ENCODE measurements around the gene DIS3L2. TPM values are rescaled to one million over a fixed set of nuclear protein-coding genes. Genes with fewer than 3 reads are reported as not detected.
"Not testable (repeated sequence)": the region's sequence is repeated elsewhere in the genome, so short reads cannot be mapped to it uniquely, and the experiment has no call there.

The DIS3L2 gene
- total RNA-seq, 2 experiments from 2014 or later, result 25.7 to 30.9 TPM

DNA sequence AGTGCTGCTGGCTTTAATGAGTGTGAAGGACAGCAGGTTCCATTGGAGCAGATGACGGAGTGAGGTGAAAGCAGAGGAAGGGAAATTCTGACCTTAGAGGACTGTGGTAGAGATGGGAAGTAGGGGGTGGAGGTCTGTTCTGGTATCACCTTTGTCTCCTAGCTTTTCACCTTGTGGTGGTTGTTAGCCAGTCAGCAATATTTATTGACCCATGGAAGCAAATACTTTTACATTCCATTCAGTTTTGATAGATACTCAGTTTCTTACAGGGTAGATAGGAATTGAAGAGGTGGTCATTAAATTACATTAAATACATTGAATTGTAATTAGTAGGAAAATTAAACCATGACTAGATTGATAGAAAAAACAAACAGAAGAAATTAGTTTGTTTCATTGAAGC lies 180.1 kb downstream of the DIS3L2 start:
- Mint-ChIP-seq H3K9me3 (no peaks in the 10 kb centered on the region), H3K27me3 (no peaks in the 10 kb centered on the region), H3K36me3 (peaks cover 12% of the 10 kb centered on the region), H3K4me3 (no peak overlapping the region), H3K4me1 (peaks cover 43% of the 10 kb centered on the region), H3K27ac (no peak overlapping the region)
- DNase-seq, result no peak

DNA sequence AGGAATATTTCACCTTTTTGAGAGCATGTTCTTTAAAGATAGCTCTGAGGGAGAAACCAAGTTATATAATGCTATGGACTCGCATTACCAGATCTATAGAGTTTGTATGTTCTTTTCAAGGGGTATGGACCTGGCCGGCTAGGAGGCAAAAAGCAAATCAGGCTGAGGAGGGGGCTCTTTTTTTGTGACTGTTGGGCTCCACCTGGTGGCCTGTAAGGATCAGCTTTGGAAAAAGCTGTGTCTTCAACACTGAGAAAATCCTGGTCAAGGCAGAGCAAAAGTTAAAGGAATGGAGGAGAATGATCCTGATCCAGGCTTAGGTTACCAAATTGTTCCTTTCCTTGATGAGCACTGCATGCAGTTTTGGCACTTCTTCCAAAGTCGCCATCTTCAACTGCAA lies 180.5 kb downstream of the DIS3L2 start:
- peaks cover 43% of the 10 kb centered on the region for H3K4me1 Mint-ChIP-seq
- H3K4me3 Mint-ChIP-seq, result no peak overlapping the region
- no peaks in the 10 kb centered on the region for H3K27me3 Mint-ChIP-seq
- no peaks in the 10 kb centered on the region for H3K9me3 Mint-ChIP-seq
- peak; percentile 14 for DNase-seq
- H3K36me3 Mint-ChIP-seq, result peaks cover 12% of the 10 kb centered on the region
- no peak overlapping the region for H3K27ac Mint-ChIP-seq

DNA sequence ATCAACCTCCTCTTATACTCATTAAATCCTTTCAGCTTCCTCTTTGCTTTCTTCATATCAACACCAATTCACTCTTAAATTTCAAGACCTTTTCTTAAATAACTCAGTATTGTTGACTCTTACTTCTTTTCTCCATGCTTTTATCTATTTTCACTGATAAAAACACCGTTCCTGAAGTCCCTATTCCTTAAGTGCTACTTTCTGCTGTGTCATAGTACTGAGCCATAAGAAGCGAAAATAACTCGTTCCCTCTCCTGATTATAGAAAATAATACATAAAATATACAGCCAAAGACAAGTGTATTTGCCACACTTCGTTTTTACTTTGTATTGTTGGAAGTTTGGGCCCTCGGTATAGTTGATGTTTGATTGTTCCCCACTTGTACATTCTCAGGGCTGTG lies 181.0 kb downstream of the DIS3L2 start:
- Mint-ChIP-seq H3K27me3 (no peaks in the 10 kb centered on the region), H3K4me3 (no peak overlapping the region), H3K9me3 (no peaks in the 10 kb centered on the region), H3K4me1 (peaks cover 39% of the 10 kb centered on the region), H3K27ac (no peak overlapping the region), H3K36me3 (peaks cover 12% of the 10 kb centered on the region)
- no peak for DNase-seq

DNA sequence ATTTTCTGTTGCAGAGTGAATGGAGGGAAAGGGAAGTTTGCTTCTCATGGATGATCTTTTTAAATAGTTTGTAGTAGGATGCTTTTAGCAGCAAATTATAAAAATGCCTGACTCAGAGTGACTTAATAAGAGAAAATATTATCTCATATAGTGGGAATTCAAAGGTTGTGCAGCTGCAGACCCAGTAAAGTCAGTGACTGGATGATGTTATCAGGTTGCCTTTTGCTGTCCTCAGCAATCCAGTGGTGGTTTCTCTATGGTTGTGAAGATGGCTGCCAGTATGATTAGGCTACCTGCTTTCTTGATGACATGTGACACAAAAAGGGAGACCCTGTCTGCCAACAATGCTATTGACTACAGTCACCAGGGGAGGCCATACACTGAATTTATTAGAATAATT lies 184.8 kb downstream of the DIS3L2 start:
- Mint-ChIP-seq H3K36me3 (peaks cover 4% of the 10 kb centered on the region), H3K4me3 (no peak overlapping the region), H3K9me3 (no peaks in the 10 kb centered on the region), H3K4me1 (peaks cover 12% of the 10 kb centered on the region), H3K27ac (no peak overlapping the region), H3K27me3 (no peaks in the 10 kb centered on the region)
- DNase-seq, result no peak

DNA sequence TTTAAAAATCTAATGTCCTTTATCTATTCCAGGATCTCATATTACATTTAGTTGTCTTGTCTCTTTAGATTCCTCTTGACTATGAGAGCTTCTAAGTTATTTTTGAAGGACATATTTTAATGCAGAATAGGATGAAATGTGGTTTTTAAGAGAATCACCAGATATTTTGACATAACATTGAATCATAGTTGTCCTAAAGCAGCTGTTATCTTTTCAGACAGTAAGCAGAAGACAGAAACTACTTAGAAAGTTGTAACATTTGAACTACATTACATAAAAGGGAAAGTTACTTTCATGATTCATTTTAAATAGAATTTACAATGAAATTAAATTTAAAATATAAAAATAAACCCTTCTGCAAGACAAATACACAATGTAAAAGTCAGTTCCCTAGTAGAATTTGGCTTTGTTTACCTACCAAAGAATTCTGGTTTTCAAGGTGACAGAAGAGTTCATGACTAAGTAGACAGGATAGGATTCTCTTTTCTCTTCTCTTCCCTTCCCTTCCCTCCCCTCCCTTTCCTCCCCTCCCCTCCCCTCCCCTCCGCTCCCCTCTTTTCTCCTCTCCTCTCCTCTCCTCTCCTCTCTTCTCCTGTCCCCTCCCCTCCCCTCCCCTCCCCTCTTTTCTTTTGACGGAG lies 186.0 kb downstream of the DIS3L2 start:
- Mint-ChIP-seq H3K36me3 (peaks cover 4% of the 10 kb centered on the region), H3K27me3 (no peaks in the 10 kb centered on the region), H3K9me3 (no peaks in the 10 kb centered on the region), H3K4me1 (peaks cover 6% of the 10 kb centered on the region), H3K4me3 (no peak overlapping the region), H3K27ac (no peak overlapping the region)
- DNase-seq, result no peak

- Mint-ChIP-seq H3K27ac (no peak overlapping the region), H3K4me1 (peaks cover under 1% of the 10 kb centered on the region), H3K9me3 (no peaks in the 10 kb centered on the region), H3K4me3 (no peak overlapping the region), H3K27me3 (no peaks in the 10 kb centered on the region), H3K36me3 (peaks cover 25% of the 10 kb centered on the region)
- no peak for DNase-seq
Measured at GRCh38 chr2:232162187-232162586, 200.7 kb downstream of the DIS3L2 start.

GRCh38 chr2:232170396-232170795 lies 208.9 kb downstream of the DIS3L2 start:
- no peaks in the 10 kb centered on the region for H3K27me3 Mint-ChIP-seq
- H3K4me3 Mint-ChIP-seq, result no peak overlapping the region
- peaks cover 18% of the 10 kb centered on the region for H3K36me3 Mint-ChIP-seq
- DNase-seq, result no peak
- H3K4me1 Mint-ChIP-seq, result peaks cover 7% of the 10 kb centered on the region
- H3K9me3 Mint-ChIP-seq, result peaks cover 6% of the 10 kb centered on the region
- H3K27ac Mint-ChIP-seq, result no peak overlapping the region

- H3K27me3 Mint-ChIP-seq, result no peaks in the 10 kb centered on the region
- H3K4me1 Mint-ChIP-seq, result peaks cover 6% of the 10 kb centered on the region
- no peak overlapping the region for H3K27ac Mint-ChIP-seq
- peaks cover 24% of the 10 kb centered on the region for H3K36me3 Mint-ChIP-seq
- peaks cover 12% of the 10 kb centered on the region for H3K9me3 Mint-ChIP-seq
- DNase-seq, result no peak
- H3K4me3 Mint-ChIP-seq, result no peak overlapping the region
Measured at GRCh38 chr2:232174662-232175061, 213.1 kb downstream of the DIS3L2 start.

GRCh38 chr2:232176587-232176986 lies 215.1 kb downstream of the DIS3L2 start:
- H3K27ac Mint-ChIP-seq, result peak overlapping the region; percentile 42
- not testable (repeated sequence) for H3K4me3 Mint-ChIP-seq, H3K27me3 Mint-ChIP-seq, DNase-seq, H3K4me1 Mint-ChIP-seq
- peaks cover 14% of the 10 kb centered on the region for H3K9me3 Mint-ChIP-seq
- peaks cover 28% of the 10 kb centered on the region for H3K36me3 Mint-ChIP-seq

GRCh38 chr2:232183279-232183678 lies 221.8 kb downstream of the DIS3L2 start:
- no peak for DNase-seq
- no peaks in the 10 kb centered on the region for H3K27me3 Mint-ChIP-seq
- H3K27ac Mint-ChIP-seq, result no peak overlapping the region
- H3K4me1 Mint-ChIP-seq, result no peaks in the 10 kb centered on the region
- peaks cover 29% of the 10 kb centered on the region for H3K36me3 Mint-ChIP-seq
- no peak overlapping the region for H3K4me3 Mint-ChIP-seq
- peaks cover 2% of the 10 kb centered on the region for H3K9me3 Mint-ChIP-seq

GRCh38 chr2:232184346-232184745 lies 222.8 kb downstream of the DIS3L2 start:
- Mint-ChIP-seq H3K4me3 (no peak overlapping the region), H3K27ac (no peak overlapping the region), H3K36me3 (peaks cover 29% of the 10 kb centered on the region), H3K9me3 (peaks cover 2% of the 10 kb centered on the region), H3K4me1 (no peaks in the 10 kb centered on the region), H3K27me3 (no peaks in the 10 kb centered on the region)
- DNase-seq, result no peak

- Mint-ChIP-seq H3K9me3 (peaks cover 10% of the 10 kb centered on the region), H3K36me3 (peaks cover 32% of the 10 kb centered on the region), H3K4me1 (no peaks in the 10 kb centered on the region), H3K27me3 (no peaks in the 10 kb centered on the region), H3K27ac (no peak overlapping the region), H3K4me3 (no peak overlapping the region)
- DNase-seq, result no peak
Measured at GRCh38 chr2:232190796-232191195, 229.3 kb downstream of the DIS3L2 start.

GRCh38 chr2:232195487-232195886 lies 234.0 kb downstream of the DIS3L2 start:
- peaks cover 30% of the 10 kb centered on the region for H3K36me3 Mint-ChIP-seq
- peaks cover 10% of the 10 kb centered on the region for H3K9me3 Mint-ChIP-seq
- no peak overlapping the region for H3K4me3 Mint-ChIP-seq
- H3K27ac Mint-ChIP-seq, result no peak overlapping the region
- DNase-seq, result no peak
- no peaks in the 10 kb centered on the region for H3K4me1 Mint-ChIP-seq
- H3K27me3 Mint-ChIP-seq, result no peaks in the 10 kb centered on the region

GRCh38 chr2:232196802-232197201 lies 235.3 kb downstream of the DIS3L2 start:
- DNase-seq, result no peak
- H3K4me3 Mint-ChIP-seq, result no peak overlapping the region
- no peak overlapping the region for H3K27ac Mint-ChIP-seq
- H3K9me3 Mint-ChIP-seq, result peaks cover 10% of the 10 kb centered on the region
- H3K27me3 Mint-ChIP-seq, result no peaks in the 10 kb centered on the region
- peaks cover 30% of the 10 kb centered on the region for H3K36me3 Mint-ChIP-seq
- H3K4me1 Mint-ChIP-seq, result no peaks in the 10 kb centered on the region

- Mint-ChIP-seq H3K4me3 (no peak overlapping the region), H3K9me3 (peaks cover under 1% of the 10 kb centered on the region), H3K4me1 (no peaks in the 10 kb centered on the region), H3K27me3 (no peaks in the 10 kb centered on the region), H3K27ac (no peak overlapping the region), H3K36me3 (peaks cover 7% of the 10 kb centered on the region)
- DNase-seq, result no peak
Measured at GRCh38 chr2:232200195-232200594, 238.7 kb downstream of the DIS3L2 start.

GRCh38 chr2:232203166-232203891 lies 241.8 kb downstream of the DIS3L2 start:
- no peak for DNase-seq
- Mint-ChIP-seq H3K36me3 (peaks cover 5% of the 10 kb centered on the region), H3K9me3 (no peaks in the 10 kb centered on the region), H3K27ac (no peak overlapping the region), H3K4me1 (no peaks in the 10 kb centered on the region), H3K4me3 (no peak overlapping the region), H3K27me3 (no peaks in the 10 kb centered on the region)

All from activated naive CD8-positive, alpha-beta T cell treated with anti-CD3 and anti-CD28 coated beads for 36 hours (primary cell).